OCI-M2 (cell line): ENCODE measurements around the gene FAM227B.
"Not testable (repeated sequence)": the region's sequence is repeated elsewhere in the genome, so short reads cannot be mapped to it uniquely, and the experiment has no call there.

Experiments used
- DNase-seq: peaks from one replicate; lab custom pipeline; 2025; ENCODE audit not compliant: unreplicated experiment; lab: John Stamatoyannopoulos, UW

Gene FAM227B

GRCh38 chr15:49441356-49441755 lies 179.3 kb downstream of the FAM227B start:
- DNase-seq, result no peak

GRCh38 chr15:49439678-49440395 lies 180.8 kb downstream of the FAM227B start:
- DNase-seq, result no peak

DNA sequence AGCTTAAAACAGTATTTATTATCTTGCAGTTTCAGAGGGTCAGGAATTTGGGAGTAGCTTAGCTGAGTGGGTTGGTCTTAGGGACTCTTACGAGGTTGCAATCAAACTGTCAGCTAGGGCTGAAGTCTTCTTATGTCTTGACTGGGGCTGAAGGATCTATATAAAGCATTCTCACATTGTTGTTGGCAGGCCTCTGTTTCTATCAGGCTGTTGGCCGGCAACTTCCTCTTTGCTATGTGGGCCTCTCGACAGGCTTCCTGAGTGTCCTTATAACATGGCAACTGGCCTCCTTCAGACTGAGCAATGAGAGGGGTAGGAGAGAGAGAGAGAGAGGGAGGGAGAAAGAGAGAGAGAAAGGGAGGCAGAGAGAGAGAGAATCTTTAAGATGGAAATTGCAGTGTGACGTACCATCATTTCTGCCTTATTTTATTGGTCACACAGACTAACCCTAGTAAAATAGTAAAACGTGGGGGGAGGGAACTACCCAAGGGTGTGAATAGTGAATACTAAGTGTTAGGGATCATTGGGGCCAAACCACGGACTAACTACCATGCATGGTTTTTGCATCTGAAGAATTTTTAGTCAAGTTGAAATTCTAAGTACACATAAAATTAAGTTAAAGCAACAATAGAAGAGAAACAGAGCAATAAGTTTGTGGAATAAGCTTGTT lies 181.5 kb downstream of the FAM227B start:
- DNase-seq, result no peak

DNA sequence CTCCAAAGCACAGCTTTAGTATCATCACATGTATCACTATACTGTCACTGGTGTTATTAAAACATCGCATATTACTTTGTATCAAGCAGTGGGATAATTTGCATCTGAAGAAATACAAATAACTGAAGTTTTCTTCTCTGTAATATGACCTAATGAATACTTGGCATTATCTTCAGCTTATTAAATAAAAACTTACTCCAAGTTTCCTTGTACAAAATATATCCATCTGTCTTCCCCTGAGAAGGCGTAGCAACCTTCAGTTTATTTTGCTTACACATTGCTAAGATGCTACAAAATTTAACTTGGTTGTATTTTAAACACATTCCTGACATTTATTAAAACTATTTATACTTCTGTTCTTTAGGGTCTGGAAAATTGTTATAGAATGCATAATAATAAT lies 183.9 kb downstream of the FAM227B start:
- DNase-seq, result no peak

- no peak for DNase-seq
These were observed 185.4 kb downstream of the FAM227B start for GRCh38 chr15:49435174-49435573.

GRCh38 chr15:49430046-49430445 lies 190.6 kb downstream of the FAM227B start:
- DNase-seq, result no peak

DNA sequence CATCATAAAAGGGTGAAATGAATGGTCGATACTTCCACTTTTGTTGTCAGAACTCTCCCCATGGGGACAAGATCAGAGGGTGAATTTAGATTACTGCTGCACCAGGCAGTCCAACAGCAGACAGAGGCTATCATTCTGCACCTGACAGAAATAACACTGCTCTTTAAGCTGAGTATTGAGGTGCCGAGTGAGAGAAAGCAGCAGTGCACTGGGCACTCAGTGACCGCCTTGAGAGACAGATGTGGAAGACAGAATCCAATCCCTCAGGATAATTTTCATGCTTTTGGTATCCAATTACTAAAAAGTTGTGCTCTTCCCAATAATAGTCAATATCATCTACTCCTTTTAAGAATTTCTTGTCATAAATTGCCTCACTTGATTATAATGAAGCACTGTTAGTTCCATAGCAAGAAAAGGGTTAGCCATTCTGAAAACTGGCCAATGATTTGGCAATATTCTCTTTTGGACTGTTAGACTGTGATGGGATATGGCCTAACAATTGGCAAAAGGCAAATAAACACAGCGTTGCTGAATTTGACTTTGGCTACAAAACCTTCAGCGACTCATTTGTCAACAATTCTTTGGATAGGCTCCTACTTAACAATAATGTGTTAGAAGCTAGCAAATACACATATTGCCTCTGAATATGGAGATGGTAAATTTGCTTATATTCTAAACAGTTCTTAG lies 192.1 kb downstream of the FAM227B start:
- no peak for DNase-seq

DNA sequence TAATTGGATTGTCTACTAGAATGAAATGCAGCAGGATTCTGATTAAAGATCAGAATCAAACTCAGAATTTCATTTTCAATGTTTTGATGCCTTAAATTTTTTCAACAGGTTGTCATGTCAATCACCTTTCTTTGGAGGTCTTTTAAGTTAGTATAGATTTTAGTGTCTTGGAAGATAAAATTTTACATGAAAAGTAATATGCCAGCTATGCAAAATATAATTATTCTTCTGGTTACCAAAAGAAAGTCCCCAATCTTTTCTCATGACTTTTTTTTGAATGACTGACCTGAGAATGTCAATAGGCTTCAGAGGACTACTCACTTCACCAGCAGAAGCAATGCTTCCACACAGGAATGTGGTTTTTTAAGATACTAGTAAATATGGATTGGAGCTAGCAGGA lies 193.2 kb downstream of the FAM227B start:
- DNase-seq, result no peak

GRCh38 chr15:49424954-49425353 lies 195.7 kb downstream of the FAM227B start:
- DNase-seq, result no peak

- no peak for DNase-seq
These were observed 196.6 kb downstream of the FAM227B start for GRCh38 chr15:49423901-49424550.

DNA sequence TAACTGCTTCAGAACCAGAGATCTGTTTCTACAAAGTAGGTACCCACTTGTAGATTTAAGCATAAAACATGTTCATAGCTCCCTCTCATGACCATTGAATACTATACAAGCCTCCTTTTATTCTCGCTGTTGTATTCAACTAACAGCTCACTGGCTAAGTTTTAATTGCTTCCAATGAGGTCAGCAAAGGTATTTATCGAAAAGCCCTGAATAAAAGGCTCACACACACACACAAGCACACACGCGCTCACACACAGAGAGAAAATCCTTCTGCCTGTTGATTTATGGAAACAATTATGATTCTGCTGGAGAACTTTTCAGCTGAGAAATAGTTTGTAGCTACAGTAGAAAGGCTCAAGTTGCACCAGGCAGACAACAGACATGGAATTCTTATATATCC lies 197.6 kb downstream of the FAM227B start, which contains the start of gene FGF7:
Gene FGF7, plus strand, starts transcription at position 222 of the 400 bp plus-strand sequence. CDS start 1,056 bp downstream, outside the sequence.
- DNase-seq, result no peak

DNA sequence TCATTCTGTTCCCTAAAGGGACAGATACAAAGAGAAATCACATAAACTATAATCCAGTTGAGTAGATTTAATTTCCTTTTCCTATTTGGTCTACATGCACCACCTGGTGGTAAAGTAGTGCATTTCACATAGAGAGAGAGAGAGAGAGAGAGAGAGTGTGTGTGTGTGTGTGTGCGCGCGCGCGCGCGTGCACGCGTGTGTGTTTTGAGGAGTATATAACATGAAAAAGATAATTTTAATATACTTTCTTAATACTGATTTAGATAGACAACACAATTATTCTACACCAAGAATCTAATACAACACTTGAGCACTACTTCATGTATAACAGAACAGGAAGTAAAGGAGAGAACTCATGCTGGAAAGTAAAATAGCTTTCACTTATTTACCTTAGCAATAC lies 198.6 kb downstream of the FAM227B start:
- no peak for DNase-seq

DNA sequence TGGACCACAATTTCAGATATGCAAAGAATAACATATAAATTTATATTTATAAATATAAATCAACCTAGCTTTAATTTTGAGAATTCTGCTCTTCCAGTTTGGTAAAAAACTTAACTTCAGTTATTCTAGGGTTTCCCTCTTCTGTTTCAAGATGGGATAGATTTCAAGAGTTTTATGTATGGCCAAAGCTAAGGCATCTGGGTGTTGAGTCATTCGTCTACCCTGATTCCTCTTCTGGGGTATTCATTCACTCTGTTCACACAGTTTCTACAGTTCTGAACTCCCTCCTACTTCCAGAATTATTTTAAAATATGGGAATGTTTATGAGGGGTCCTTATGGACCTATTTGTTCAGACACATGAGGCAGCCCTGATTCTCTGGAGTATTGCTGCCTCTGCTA lies 201.8 kb downstream of the FAM227B start:
- DNase-seq, result no peak

DNA sequence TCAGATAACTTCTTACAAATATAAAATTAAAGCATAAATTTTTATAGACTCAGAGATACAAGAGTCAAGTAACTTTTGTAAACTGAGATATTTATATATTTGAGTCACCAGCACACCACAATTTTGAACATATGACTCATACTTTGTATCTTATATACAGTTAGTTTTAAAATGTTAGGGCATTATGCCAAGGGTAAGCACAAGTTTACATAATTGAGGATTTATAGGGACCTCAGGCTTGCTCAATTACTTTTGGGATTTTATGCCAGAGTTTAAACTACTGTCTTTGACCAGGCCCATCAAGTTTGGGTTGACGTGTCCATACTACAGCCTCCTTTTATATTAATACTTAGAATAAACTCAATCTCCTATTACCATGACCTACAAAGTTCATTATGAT lies 205.0 kb downstream of the FAM227B start:
- DNase-seq, result no peak

DNA sequence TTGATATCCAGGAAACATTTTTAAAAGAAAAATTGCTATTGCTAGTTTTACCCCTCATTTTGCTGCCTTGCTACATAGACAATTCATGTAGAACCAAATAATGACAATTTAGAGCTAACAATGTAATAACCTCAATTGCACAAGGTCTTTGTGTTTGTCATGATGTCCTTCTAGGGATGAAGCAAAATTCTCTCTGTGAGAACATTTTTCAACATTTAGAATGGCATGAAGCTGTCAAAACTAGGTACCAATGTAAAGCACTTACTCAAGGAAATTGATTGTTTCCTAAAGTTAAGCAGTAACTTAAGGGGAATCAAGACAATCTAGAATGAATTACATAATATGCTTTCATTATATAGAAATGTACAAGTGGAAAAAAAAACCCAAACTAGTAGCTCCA lies 205.5 kb downstream of the FAM227B start:
- DNase-seq, result no peak

GRCh38 chr15:49412797-49413196 lies 207.8 kb downstream of the FAM227B start:
- no peak for DNase-seq

DNA sequence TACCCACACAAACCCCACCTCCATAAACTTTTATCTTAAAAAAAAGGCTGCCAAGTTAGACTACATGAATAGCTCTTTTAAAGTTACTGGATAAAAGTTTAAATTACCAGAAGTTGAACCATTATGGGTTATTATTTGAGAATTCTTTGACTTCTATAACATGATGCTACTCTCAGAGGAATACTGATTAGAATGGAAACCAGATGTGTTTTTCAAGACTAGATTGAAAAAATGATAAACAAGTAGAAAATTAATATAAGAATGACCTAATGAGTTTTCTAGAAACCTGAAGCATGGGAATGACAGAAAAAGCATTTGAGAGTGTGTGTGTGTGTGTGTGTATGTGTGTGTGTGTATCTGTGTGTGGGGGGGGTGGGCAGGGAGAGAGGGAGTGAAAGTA lies 210.0 kb downstream of the FAM227B start:
- no peak for DNase-seq

GRCh38 chr15:49406352-49407118 lies 214.1 kb downstream of the FAM227B start:
- DNase-seq, result no peak

DNA sequence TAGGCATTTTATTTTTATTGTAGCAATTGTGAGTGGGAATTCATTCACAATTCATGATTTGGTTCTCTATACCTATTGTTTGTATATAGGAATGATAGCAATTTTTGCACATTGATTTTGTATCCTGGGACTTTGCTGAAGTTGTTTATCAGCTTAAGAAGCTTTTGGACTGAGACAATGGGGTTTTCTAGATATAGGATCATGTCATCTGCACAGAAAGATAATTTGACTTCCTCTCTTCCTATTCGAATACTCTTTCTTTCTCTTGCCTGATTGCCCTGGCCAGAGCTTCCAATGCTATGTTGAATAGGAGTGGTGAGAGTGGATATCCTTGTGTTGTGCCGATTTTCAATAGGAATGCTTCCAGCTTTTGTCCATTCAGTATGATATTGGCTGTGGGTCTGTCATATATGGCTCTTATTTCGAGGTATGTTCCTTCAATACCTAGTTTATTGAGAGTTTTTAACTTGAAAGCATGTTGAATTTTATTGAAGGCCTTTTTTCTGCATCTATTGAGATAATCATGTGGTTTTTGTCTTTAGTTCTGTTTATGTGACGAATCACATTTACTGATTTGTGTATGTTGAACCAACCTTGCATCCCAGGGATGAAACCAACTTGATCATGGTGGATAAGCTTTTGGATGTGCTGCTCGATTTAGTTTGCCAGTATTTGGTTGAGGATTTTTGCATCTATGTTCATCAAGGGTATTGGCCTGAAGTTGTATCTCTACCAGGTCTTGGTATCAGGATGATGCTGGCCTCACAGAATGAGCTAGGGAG lies 217.9 kb downstream of the FAM227B start:
- DNase-seq, result not testable (repeated sequence)

DNA sequence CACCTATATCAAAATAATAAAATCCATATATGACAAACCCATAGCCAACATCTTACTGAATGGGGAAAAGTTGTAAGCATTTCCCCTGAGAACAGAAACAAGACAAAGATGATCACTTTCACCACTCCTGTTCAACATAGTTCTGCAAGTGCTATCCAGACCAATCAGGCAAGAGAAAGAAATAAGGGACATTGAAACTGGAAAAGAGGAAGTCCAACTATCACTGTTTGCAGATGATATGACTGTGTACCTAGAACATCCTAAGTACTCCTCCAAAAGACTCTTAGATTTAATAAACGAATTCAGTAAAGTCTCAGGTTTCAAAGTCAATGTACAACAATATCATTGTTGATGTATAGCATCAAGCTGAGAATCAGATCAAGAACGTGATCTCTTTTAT lies 233.1 kb downstream of the FAM227B start:
- DNase-seq, result no peak
